Osteoblast (primary cell): Measurements from ENCODE around the gene MDH1. TPM values are rescaled to one million over a fixed set of nuclear protein-coding genes. Genes with fewer than 3 reads are reported as not detected.
A peak's percentile ranks its signal among the peaks of the same experiment; 100 is the strongest.

Experiments used
- DNase-seq: peaks from one replicate; pipeline ENCODE4 v3.0.0; 2011; ENCODE audit warnings: low spot score, mixed read lengths; ENCODE audit not compliant: insufficient read length; ENCODE audit errors: missing footprints
- H2AFZ ChIP-seq: 2 replicates; pipeline ENCODE4 v1.6.0; 2011; ENCODE audit warnings: mild to moderate bottlenecking, low read length
- H3K27ac ChIP-seq: 2 replicates; pipeline ENCODE4 v1.5.1; 2011; ENCODE audit warnings: mild to moderate bottlenecking, low read depth, low read length, moderate library complexity
- H3K27me3 ChIP-seq: 2 replicates; pipeline ENCODE4 v1.6.0; 2012; ENCODE audit warnings: mild to moderate bottlenecking, control low read depth, inconsistent platforms, low read length, moderate library complexity; ENCODE audit not compliant: insufficient read depth
- H3K36me3 ChIP-seq: 2 replicates; pipeline ENCODE4 v1.5.1; 2011; ENCODE audit warnings: mild to moderate bottlenecking, low read length, control low read depth, moderate library complexity; ENCODE audit not compliant: insufficient read depth
- H3K4me1 ChIP-seq: 2 replicates; pipeline ENCODE4 v1.5.1; 2011; ENCODE audit warnings: mild to moderate bottlenecking, low read length, control low read depth, moderate library complexity; ENCODE audit not compliant: insufficient read depth
- H3K4me2 ChIP-seq: 2 replicates; pipeline ENCODE4 v1.6.0; 2011; ENCODE audit warnings: mild to moderate bottlenecking, low read length; ENCODE audit not compliant: insufficient read depth
- H3K4me3 ChIP-seq: fragments of 200-600 bp; sonication (generic); 3 replicates; pipeline ENCODE4 v1.5.1; 2012; ENCODE audit warnings: mild to moderate bottlenecking, low read length, inconsistent platforms; ENCODE audit not compliant: insufficient read depth
- H3K79me2 ChIP-seq: 2 replicates; pipeline ENCODE4 v1.6.0; 2012; ENCODE audit warnings: mild to moderate bottlenecking, low read length, control low read depth, inconsistent platforms; ENCODE audit not compliant: insufficient read depth
- H3K9me3 ChIP-seq: 2 replicates; pipeline ENCODE4 v1.5.1; 2011; ENCODE audit warnings: low read depth, low read length, control low read depth
- H4K20me1 ChIP-seq: 2 replicates; pipeline ENCODE4 v1.6.0; 2012; ENCODE audit warnings: mild to moderate bottlenecking, low read length, control low read depth; ENCODE audit not compliant: insufficient read depth
- CTCF ChIP-seq: IDR thresholded peaks from 2 replicates; pipeline ENCODE4 v1.5.1; 2011; ENCODE audit warnings: mild to moderate bottlenecking, low read depth, low read length, moderate library complexity; ENCODE audit errors: extremely low read depth
- total RNA-seq: library from RNA; depleted of rRNA; stranded (reverse); fragments of >200 nt; gene quantifications from 2 replicates; pipeline ENCODE4 v1.2.3, GENCODE V29; 2012

The MDH1 gene
- total RNA-seq, 1 donor = 122 TPM

GRCh38 chr2:63613391-63613901 lies 24.7 kb downstream of the MDH1 start:
- no peaks in the 10 kb centered on the region for H3K9me3 ChIP-seq
- H2AFZ ChIP-seq = peak overlapping the region; percentile 28
- peak; percentile 52 for DNase-seq
- H3K79me2 ChIP-seq = no peaks in the 10 kb centered on the region
- no peak overlapping the region for H3K4me3 ChIP-seq
- no peaks in the 10 kb centered on the region for H4K20me1 ChIP-seq
- H3K4me1 ChIP-seq = peaks cover 12% of the 10 kb centered on the region
- TF ChIP-seq CTCF = no peak
- no peak overlapping the region for H3K4me2 ChIP-seq
- H3K27me3 ChIP-seq = no peaks in the 10 kb centered on the region
- H3K36me3 ChIP-seq = no peaks in the 10 kb centered on the region
- peak overlapping the region; percentile 40 for H3K27ac ChIP-seq

GRCh38 chr2:63614448-63614968 lies 25.7 kb downstream of the MDH1 start:
- H3K9me3 ChIP-seq = no peaks in the 10 kb centered on the region
- H3K27me3 ChIP-seq = no peaks in the 10 kb centered on the region
- DNase-seq = peak; percentile 79
- TF ChIP-seq CTCF = no peak
- no peaks in the 10 kb centered on the region for H3K79me2 ChIP-seq
- H3K36me3 ChIP-seq = no peaks in the 10 kb centered on the region
- no peaks in the 10 kb centered on the region for H4K20me1 ChIP-seq
- H3K27ac ChIP-seq = peak overlapping the region; percentile 64
- H2AFZ ChIP-seq = no peak overlapping the region
- peaks cover 12% of the 10 kb centered on the region for H3K4me1 ChIP-seq
- H3K4me3 ChIP-seq = no peak overlapping the region
- H3K4me2 ChIP-seq = no peak overlapping the region

GRCh38 chr2:63614983-63615945 lies 26.5 kb downstream of the MDH1 start:
- Histone ChIP-seq H3K4me1 (peaks cover 12% of the 10 kb centered on the region), H3K4me2 (no peak overlapping the region), H3K27me3 (no peaks in the 10 kb centered on the region), H3K4me3 (no peak overlapping the region), H3K9me3 (no peaks in the 10 kb centered on the region), H3K79me2 (no peaks in the 10 kb centered on the region), H3K36me3 (no peaks in the 10 kb centered on the region), H2AFZ (no peak overlapping the region), H3K27ac (peak overlapping the region; percentile 64), H4K20me1 (no peaks in the 10 kb centered on the region)
- no peak for TF ChIP-seq CTCF
- no peak for DNase-seq

- no peak for DNase-seq
- H3K79me2 ChIP-seq = no peaks in the 10 kb centered on the region
- no peak overlapping the region for H2AFZ ChIP-seq
- no peak overlapping the region for H3K4me3 ChIP-seq
- no peaks in the 10 kb centered on the region for H3K9me3 ChIP-seq
- H4K20me1 ChIP-seq = no peaks in the 10 kb centered on the region
- H3K36me3 ChIP-seq = no peaks in the 10 kb centered on the region
- no peak overlapping the region for H3K4me2 ChIP-seq
- H3K27me3 ChIP-seq = no peaks in the 10 kb centered on the region
- no peak overlapping the region for H3K27ac ChIP-seq
- H3K4me1 ChIP-seq = peaks cover 12% of the 10 kb centered on the region
- no peak for TF ChIP-seq CTCF
These were observed 28.6 kb downstream of the MDH1 start for GRCh38 chr2:63617366-63617765.
